ENCODE measurements around the gene PRKCA. TPM values are rescaled to one million over a fixed set of nuclear protein-coding genes. Genes with fewer than 3 reads are reported as not detected.

The PRKCA gene
- total RNA-seq, 2 experiments from 2014 or later, result 84.4 to 87.9 TPM

DNA sequence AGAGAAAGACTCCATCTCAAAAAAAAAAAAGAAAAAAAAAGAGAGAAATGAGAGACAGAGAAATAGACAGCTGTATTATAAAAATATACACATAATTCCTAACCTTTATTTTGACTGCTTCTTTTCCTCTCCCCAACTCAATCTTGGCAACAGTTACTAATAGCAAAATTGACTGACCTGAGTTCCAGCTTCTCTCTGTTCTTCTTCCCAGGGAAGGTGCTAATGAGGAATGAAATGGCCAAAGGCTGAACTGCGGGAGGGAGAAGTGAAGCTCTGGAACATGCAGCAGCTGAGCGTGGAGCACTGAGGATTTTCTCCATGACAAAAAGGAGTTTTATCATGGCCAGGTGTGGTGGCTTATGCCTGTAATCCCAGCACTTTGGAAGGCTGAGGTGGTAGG is 25.2 kb upstream of the PRKCA start:
- CTCF ChIA-PET, result no interaction called here
- POLR2A ChIA-PET, result no interaction called here
- ATAC-seq (no peak), DNase-seq (no peak)
- H3K4me1 Mint-ChIP-seq (ENCODE audit: low read depth), result peaks cover 4% of the 10 kb centered on the region
- no peak overlapping the region for H3K27ac Mint-ChIP-seq
- no peaks in the 10 kb centered on the region for H3K36me3 Mint-ChIP-seq (ENCODE audit: low read depth)
- intact Hi-C loops (cut with micrococcal nuclease), result no loop called here
- H3K27me3 Mint-ChIP-seq, result no peaks in the 10 kb centered on the region
- no peaks in the 10 kb centered on the region for H3K9me3 Mint-ChIP-seq
- H3K4me3 Mint-ChIP-seq, result no peak overlapping the region
- TF ChIP-seq, protein P1, sequence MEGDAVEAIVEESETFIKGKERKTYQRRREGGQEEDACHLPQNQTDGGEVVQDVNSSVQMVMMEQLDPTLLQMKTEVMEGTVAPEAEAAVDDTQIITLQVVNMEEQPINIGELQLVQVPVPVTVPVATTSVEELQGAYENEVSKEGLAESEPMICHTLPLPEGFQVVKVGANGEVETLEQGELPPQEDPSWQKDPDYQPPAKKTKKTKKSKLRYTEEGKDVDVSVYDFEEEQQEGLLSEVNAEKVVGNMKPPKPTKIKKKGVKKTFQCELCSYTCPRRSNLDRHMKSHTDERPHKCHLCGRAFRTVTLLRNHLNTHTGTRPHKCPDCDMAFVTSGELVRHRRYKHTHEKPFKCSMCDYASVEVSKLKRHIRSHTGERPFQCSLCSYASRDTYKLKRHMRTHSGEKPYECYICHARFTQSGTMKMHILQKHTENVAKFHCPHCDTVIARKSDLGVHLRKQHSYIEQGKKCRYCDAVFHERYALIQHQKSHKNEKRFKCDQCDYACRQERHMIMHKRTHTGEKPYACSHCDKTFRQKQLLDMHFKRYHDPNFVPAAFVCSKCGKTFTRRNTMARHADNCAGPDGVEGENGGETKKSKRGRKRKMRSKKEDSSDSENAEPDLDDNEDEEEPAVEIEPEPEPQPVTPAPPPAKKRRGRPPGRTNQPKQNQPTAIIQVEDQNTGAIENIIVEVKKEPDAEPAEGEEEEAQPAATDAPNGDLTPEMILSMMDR (IDR thresholded peaks at IDR 0.05), result no peak

DNA sequence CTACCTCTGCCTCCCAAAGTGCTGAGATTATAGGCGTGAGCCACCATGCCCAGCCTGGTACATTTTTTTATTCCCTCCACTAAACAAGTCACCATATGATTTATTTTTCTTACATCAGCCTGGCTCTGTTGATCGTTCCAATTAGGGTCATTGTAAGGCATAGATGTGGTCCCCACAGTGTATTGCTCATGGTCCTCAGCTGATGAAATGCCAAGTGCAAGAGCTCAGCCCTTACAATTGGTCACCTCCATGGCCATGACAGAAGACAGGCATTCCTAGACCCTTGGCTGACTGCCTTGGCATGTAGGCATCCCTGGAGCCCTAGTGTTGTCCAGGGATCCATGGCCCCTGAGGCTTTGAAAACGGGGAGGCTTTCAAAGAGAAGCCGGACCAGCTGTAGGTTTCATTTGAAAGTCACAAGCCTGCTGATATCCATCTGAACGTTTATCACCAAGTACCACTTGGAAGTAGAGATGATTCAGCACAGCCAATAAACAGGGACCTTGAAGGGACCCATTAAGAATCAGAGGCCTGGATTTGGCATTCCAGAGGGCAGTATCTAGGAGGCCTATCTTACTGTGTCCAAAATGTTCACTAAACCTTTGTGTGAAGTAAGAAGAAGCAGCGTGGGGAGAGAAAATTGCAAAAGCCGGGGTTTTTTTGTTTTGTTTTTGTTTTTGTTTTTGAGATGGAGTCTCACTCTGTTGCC is 20.6 kb upstream of the PRKCA start:
- no peak overlapping the region for H3K4me3 Mint-ChIP-seq

DNA sequence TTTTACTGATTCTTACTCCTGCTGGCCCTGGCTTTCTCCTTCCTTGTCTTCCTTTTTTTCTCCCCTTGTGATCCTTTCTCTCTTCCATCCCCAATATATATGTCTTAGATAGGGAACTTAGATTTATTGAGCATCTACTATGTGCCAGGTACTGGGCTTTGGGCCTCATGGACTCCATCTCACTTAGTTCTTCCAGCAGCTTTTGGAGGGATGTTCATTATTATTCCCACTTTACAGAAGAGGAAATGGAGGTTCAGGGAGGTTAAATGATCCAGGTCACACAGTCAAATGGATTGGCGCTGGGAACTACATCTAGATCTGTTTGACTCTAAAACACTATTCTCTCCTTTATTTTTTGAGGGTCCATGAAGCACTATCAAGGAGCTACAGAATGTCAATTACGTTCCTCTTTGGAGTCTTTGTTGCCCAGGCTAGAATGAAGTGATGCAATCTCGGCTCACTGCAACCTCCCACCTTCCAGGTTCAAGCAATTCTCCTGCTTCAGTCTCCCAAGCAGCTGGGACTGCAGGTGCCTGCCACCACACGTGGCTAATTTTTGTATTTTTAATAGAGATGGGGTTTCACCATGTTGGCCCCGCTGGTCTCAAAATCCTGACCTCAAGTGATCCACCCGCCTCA is 19.0 kb upstream of the PRKCA start:
- peaks cover 17% of the 10 kb centered on the region for H3K4me1 Mint-ChIP-seq (ENCODE audit: low read depth)
- no peak overlapping the region for H3K4me3 Mint-ChIP-seq

More for the DNA sequence above, 20.6 kb upstream of the PRKCA start:
- Mint-ChIP-seq H3K27ac (no peak overlapping the region), H3K27me3 (no peaks in the 10 kb centered on the region), H3K36me3 (ENCODE audit: low read depth) (no peaks in the 10 kb centered on the region), H3K4me1 (ENCODE audit: low read depth) (peaks cover 13% of the 10 kb centered on the region), H3K9me3 (no peaks in the 10 kb centered on the region)
- TF ChIP-seq, protein P1 (IDR thresholded peaks at IDR 0.05), result no peak
- no peak for DNase-seq
- ATAC-seq, result no peak
- CTCF ChIA-PET, result no interaction called here
- intact Hi-C loops (cut with micrococcal nuclease), result no loop called here
- POLR2A ChIA-PET, result interaction anchor here (0.5 to 1.0 kb wide), 2 partner anchors 10 to 98 kb away, joined by 3 read pairs; no protein-coding TSS in a partner anchor

DNA sequence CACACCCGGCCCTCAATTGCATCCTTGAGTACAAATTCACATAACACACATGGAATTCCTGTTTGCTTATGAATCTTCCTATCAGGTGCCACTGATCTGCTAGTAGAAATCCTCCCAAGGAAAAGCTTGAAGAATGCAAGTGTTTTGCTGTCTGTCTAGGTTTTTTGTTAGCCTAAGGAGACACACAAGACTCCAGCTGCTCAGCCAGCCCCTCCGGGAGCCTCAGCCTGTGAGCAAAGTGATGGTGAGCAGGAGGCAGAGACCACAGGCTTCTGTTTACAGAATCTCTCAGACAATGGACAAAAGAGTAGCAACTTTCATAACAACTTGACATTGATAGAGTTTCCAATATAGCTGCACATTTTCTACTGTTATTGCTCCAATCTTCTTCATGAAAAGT is 18.4 kb upstream of the PRKCA start:
- TF ChIP-seq, protein P1 (IDR thresholded peaks at IDR 0.05), result no peak
- intact Hi-C loops (cut with micrococcal nuclease), result no loop called here
- ATAC-seq (no peak), DNase-seq (no peak)
- Mint-ChIP-seq H3K27me3 (no peaks in the 10 kb centered on the region), H3K4me3 (no peak overlapping the region), H3K27ac (no peak overlapping the region), H3K4me1 (ENCODE audit: low read depth) (peaks cover 17% of the 10 kb centered on the region), H3K36me3 (ENCODE audit: low read depth) (no peaks in the 10 kb centered on the region), H3K9me3 (no peaks in the 10 kb centered on the region)
- POLR2A ChIA-PET, result interaction anchor here (0.7 to 0.9 kb wide), 2 partner anchors 20 to 193 kb away, joined by 3 read pairs; no protein-coding TSS in a partner anchor
- CTCF ChIA-PET, result no interaction called here

More for the DNA sequence above, 19.0 kb upstream of the PRKCA start:
- no peaks in the 10 kb centered on the region for H3K36me3 Mint-ChIP-seq (ENCODE audit: low read depth)
- ChIA-PET POLR2A (interaction anchor here (0.7 to 1.0 kb wide), 3 partner anchors 12 to 193 kb away, joined by 3 read pairs; no protein-coding TSS in a partner anchor), CTCF (no interaction called here)
- intact Hi-C loops (cut with micrococcal nuclease), result no loop called here
- no peak overlapping the region for H3K27ac Mint-ChIP-seq
- no peaks in the 10 kb centered on the region for H3K27me3 Mint-ChIP-seq
- DNase-seq (no peak), ATAC-seq (no peak)
- no peaks in the 10 kb centered on the region for H3K9me3 Mint-ChIP-seq
- TF ChIP-seq, protein P1 (IDR thresholded peaks at IDR 0.05), result no peak

DNA sequence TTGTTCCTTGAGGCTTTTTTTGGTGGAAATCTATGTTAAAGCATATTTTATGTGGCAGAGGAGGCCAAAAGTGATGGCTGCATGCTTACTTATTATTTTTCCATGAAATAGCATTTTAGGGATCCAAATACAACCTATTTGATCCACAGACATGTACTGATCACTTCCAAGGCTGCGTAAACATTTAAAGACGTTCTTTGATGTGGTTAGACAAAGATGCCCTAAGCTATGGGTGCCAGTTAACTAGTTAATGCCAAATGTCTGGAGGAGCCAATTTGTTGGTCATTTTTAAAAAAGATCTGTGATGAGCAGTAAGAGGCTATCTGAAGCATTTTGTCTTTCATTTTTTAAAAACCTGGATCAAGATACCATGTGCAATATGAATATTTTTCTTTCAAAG is 17.3 kb upstream of the PRKCA start:
- CTCF ChIA-PET, result no interaction called here
- no peak for DNase-seq
- H3K27me3 Mint-ChIP-seq, result no peaks in the 10 kb centered on the region
- peaks cover 19% of the 10 kb centered on the region for H3K4me1 Mint-ChIP-seq (ENCODE audit: low read depth)
- TF ChIP-seq, protein P1 (IDR thresholded peaks at IDR 0.05), result no peak
- no peak overlapping the region for H3K4me3 Mint-ChIP-seq
- no peak overlapping the region for H3K27ac Mint-ChIP-seq
- POLR2A ChIA-PET, result no interaction called here
- intact Hi-C loops (cut with micrococcal nuclease), result no loop called here
- H3K9me3 Mint-ChIP-seq, result no peaks in the 10 kb centered on the region
- H3K36me3 Mint-ChIP-seq (ENCODE audit: low read depth), result no peaks in the 10 kb centered on the region
- ATAC-seq, result no peak
